Middle frontal gyrus (tissue), 1 donor: Measurements from ENCODE around the gene TRIM56.
"Not testable (repeated sequence)": the region's sequence is repeated elsewhere in the genome, so short reads cannot be mapped to it uniquely, and the experiment has no call there.

Source experiments
- DNase-seq: peaks from one replicate; pipeline ENCODE4 v3.0.0-alpha.2; 2015; ENCODE audit warnings: low spot score; ENCODE audit errors: extremely low spot score

The TRIM56 gene

DNA sequence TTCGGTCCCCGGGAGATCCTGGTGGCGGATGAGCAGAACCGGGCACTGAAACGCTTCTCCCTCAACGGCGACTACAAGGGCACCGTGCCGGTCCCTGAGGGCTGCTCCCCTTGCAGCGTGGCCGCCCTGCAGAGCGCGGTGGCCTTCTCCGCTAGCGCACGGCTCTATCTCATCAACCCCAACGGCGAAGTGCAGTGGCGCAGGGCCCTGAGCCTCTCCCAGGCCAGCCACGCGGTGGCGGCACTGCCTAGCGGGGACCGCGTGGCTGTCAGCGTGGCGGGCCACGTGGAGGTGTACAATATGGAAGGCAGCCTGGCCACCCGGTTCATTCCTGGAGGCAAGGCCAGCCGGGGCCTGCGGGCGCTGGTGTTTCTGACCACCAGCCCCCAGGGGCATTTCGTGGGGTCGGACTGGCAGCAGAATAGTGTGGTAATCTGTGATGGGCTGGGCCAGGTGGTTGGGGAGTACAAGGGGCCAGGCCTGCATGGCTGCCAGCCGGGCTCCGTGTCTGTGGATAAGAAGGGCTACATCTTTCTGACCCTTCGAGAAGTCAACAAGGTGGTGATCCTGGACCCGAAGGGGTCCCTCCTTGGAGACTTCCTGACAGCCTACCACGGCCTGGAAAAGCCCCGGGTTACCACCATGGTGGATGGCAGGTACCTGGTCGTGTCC lies 3.7 kb downstream of the TRIM56 start:
- no peak for DNase-seq

DNA sequence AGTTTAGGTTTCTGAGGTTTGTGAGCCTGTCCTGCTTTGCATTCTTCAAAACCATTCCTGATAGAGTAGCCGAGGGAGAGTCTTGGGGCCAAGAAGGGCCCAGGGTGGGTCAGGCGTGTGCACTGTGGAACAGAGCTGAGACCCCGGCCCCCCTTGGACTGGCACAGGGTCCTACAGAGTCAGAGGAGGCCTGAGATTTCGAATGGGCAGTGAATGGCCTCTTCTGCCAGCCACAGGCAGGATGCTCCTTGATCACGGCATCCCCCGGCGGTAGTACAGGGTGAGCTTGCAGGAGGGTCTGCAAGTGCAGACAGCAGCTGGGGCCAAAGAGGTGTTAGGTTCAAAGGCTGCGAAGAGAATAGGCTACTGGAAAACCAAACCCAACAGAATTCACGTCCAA lies 4.6 kb downstream of the TRIM56 start:
- DNase-seq, result no peak

DNA sequence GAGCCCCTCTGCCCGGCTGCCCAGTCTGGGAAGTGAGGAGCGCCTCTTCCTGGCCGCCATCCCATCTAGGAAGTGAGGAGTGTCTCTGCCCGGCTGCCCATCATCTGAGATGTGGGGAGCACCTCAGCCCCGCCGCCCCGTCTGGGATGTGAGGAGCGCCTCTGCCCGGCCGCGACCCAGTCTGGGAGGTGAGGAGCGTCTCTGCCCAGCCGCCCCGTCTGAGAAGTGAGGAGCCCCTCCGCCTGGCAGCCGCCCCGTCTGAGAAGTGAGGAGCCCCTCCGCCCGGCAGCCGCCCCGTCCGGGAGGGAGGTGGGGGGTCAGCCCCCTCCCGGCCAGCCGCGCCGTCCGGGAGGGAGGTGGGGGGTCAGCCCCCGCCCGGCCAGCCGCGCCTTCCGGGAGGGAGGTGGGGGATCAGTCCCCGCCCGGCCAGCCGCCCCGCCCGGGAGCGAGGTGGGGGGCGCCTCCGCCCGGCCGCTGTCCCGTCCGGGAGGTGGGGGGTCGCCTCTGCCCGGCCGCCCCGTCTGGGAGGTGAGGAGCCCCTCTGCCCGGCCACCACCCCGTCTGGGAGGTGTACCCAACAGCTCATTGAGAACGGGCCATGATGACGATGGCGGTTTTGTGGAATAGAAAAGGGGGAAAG lies 7.1 kb downstream of the TRIM56 start:
- not testable (repeated sequence) for DNase-seq

GRCh38 chr7:101093906-101094305 lies 8.6 kb downstream of the TRIM56 start:
- no peak for DNase-seq

- no peak for DNase-seq
Measured at GRCh38 chr7:101094376-101094775, 9.1 kb downstream of the TRIM56 start.

GRCh38 chr7:101094791-101095375 lies 9.6 kb downstream of the TRIM56 start:
- DNase-seq, result no peak

- DNase-seq, result no peak
Measured at GRCh38 chr7:101096331-101096956, 11.2 kb downstream of the TRIM56 start.

- DNase-seq, result no peak
Measured at GRCh38 chr7:101096957-101097347, 11.7 kb downstream of the TRIM56 start.

DNA sequence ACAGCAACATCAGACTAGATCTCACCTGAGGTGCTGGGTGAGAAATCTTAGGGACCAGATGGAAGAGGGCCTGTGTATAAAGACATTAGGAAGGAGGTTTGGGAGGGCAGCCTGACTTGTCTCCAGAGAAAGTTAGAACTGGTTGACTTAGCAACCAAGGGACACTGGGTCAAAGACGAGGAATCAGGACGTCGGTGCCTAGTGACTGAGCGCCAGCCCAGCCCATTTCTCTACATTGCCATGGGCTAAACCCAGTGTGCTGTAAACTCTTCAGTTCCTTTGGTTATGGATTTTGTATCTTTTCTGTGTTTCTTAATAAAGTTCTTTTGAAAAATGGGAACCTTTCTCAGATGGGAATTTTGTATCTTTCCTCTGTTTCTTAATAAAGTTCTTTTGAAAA lies 12.3 kb downstream of the TRIM56 start:
- DNase-seq, result no peak

GRCh38 chr7:101099969-101100781 lies 14.9 kb downstream of the TRIM56 start:
- peak; percentile 79 for DNase-seq

GRCh38 chr7:101100858-101101847 lies 15.9 kb downstream of the TRIM56 start:
- DNase-seq, result no peak

GRCh38 chr7:101102026-101102425 lies 16.7 kb downstream of the TRIM56 start:
- DNase-seq, result no peak

DNA sequence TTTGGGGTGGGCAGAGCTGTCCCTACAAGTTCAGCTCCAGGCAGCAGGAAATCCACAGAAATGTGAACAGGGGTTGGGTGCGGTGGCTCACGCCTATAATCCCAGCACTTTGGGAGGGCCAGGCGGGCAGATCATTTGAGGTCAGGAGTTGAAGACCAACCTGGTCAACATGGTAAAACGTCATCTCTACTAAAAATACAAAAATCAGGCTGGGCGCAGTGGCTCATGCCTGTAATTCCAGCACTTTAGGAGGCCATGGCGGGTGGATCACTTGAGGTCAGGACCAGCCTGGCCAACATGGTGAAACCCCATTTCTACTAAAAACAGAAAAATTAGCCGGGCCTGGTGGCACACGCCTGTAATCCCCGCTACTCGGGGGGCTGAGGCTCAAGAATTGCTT lies 18.4 kb downstream of the TRIM56 start:
- DNase-seq, result not testable (repeated sequence)

DNA sequence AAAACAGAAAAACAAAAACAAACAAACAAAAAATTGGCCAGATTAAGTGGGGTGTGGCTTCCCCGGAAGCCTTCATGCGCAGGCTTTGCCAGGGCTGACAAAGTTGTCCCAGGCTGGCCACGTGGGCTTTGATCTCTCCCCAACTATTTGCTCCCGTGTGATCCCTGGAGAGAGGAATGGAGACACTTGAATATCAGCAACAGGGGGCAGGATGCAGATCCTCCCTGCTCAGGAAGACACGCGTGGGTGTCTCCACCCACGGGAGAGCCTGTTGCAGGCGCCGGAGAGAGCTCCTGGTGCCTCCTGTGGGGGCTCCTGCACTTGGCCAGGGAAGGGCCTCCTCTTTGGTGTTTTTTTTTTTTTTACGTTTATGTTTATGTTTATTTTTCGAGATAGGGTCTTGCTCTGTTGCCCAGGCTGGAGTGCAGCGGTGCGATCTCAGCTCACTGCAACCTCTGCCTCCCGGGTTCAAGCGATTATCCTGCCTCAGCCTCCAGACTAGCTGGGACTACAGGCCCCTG lies 19.0 kb downstream of the TRIM56 start:
- DNase-seq, result no peak

- no peak for DNase-seq
Measured at GRCh38 chr7:101104799-101105198, 19.5 kb downstream of the TRIM56 start.

DNA sequence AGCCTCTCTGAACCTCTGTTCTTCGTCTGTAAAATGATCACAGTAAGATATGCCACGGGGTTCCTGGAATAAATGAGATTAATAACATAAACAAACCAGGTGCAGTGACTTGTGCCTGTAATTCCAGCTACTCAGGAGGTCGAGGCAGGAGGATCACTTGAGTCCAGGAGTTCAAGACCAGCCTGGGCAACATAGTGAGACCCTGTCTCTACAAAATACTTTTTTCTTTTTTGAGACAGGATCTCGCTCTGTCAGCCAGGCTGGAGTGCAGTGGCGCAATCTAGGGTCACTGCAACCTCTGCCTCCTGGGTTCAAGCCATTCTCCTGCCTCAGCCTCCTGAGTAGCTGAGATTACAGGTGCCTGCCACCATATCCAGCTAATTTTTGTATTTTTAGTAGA lies 20.0 kb downstream of the TRIM56 start:
- not testable (repeated sequence) for DNase-seq

GRCh38 chr7:101106386-101106785 lies 21.1 kb downstream of the TRIM56 start:
- DNase-seq, result no peak

DNA sequence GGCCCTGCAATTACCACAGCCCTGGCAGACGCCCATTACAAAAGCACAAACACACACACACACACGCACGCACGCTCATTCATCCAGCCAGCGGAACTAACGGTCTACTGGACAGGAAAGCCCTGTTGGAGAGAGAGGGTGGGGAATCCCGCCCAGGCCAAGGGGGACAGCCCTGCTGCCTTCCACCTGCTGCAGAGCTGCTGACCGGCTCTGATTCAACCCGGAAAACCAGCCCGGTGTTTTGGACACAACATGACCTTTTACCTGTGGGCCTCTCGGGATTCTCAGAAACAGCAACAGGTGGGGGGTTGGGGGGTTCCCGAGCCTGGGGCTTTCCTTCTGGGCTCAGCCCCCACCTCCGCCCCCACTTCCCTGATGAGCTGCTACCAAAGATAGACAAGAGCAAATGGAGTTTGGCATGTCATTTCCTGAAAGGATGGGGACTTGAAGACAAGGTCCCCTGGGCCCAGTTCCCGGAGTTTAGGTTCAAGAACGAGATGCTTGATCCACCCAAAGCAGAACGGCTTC lies 23.1 kb downstream of the TRIM56 start:
- DNase-seq, result no peak

- DNase-seq, result no peak
Measured at GRCh38 chr7:101108961-101109360, 23.7 kb downstream of the TRIM56 start.

DNA sequence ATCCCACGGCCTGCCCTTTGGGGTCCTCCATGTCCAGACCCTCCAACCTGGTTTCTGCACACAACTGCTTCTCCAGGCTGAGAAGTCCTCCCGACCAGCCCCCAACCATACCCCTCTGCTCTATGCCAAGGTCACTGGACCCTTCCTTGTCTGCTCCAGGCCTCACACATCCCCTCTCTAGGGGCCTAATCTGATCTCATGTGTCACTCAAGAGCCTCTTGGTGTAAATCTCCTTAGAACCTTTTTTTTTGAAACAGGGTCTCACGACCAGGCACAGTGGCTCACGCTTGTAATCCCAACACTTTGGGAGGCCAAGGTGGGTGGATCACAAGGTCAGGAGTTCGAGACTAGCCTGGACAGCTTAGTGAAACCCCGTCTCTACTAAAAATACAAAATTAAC lies 24.1 kb downstream of the TRIM56 start:
- no peak for DNase-seq
